ENCODE data around the gene CNPY4.

The CNPY4 gene

GRCh38 chr7:100095704-100096103, 23.7 kb upstream of the CNPY4 start:
- DNase-seq (ENCODE audit: extremely low read depth, low read depth): no peak
- no peak overlapping the region for H3K4me3 ChIP-seq (replicated peaks; ENCODE audit: low read depth, low read length)
- TF ChIP-seq CTCF (IDR thresholded peaks at IDR 0.05; ENCODE audit: low read depth, low read length, missing control alignments): no peak

GRCh38 chr7:100098913-100099312, 20.5 kb upstream of the CNPY4 start:
- DNase-seq (ENCODE audit: extremely low read depth, low read depth): no peak
- TF ChIP-seq CTCF (IDR thresholded peaks at IDR 0.05; ENCODE audit: low read depth, low read length, missing control alignments): no peak
- peak overlapping the region; percentile 92 for H3K4me3 ChIP-seq (replicated peaks; ENCODE audit: low read depth, low read length)

- H3K4me3 ChIP-seq (replicated peaks; ENCODE audit: low read depth, low read length): peak overlapping the region; percentile 92
- DNase-seq (ENCODE audit: extremely low read depth, low read depth): no peak
- no peak for TF ChIP-seq CTCF (IDR thresholded peaks at IDR 0.05; ENCODE audit: low read depth, low read length, missing control alignments)
These were observed 20.0 kb upstream of the CNPY4 start for GRCh38 chr7:100099452-100099851.

GRCh38 chr7:100100420-100101015, 18.9 kb upstream of the CNPY4 start:
- H3K4me3 ChIP-seq (replicated peaks; ENCODE audit: low read depth, low read length): peak overlapping the region; percentile 92
- peak; percentile 78 for DNase-seq (ENCODE audit: extremely low read depth, low read depth)
- TF ChIP-seq CTCF (IDR thresholded peaks at IDR 0.05; ENCODE audit: low read depth, low read length, missing control alignments): no peak

- peak; percentile 91 for DNase-seq (ENCODE audit: extremely low read depth, low read depth)
- H3K4me3 ChIP-seq (replicated peaks; ENCODE audit: low read depth, low read length): peak within 1 kb of the TSS; percentile 92
- TF ChIP-seq CTCF (IDR thresholded peaks at IDR 0.05; ENCODE audit: low read depth, low read length, missing control alignments): no peak
These were observed 18.2 kb upstream of the CNPY4 start, which contains the start of the genes AP4M1 and MCM7 for GRCh38 chr7:100101016-100101862. AP4M1 (plus strand) TSS chr7:100101643; CDS start chr7:100101715, 72 bp downstream. MCM7 (minus strand) TSS chr7:100101397; CDS start chr7:100101294, 103 bp downstream.

- peak overlapping the region; percentile 92 for H3K4me3 ChIP-seq (replicated peaks; ENCODE audit: low read depth, low read length)
- no peak for DNase-seq (ENCODE audit: extremely low read depth, low read depth)
These were observed 16.2 kb upstream of the CNPY4 start for GRCh38 chr7:100102950-100103840.

More at GRCh38 chr7:100102950-100103840, 16.2 kb upstream of the CNPY4 start:
- TF ChIP-seq CTCF (IDR thresholded peaks at IDR 0.05; ENCODE audit: low read depth, low read length, missing control alignments): no peak
